ENCODE data around the gene PEMT.

- no peak for TF ChIP-seq CTCF (IDR thresholded peaks at IDR 0.05)
- no peak for TF ChIP-seq POLR2A (IDR thresholded peaks at IDR 0.05)
Observed at GRCh38 chr17:17508646-17509591, 82.6 kb downstream of the PEMT start.
